ENCODE measurements around the gene POLE.
"Not testable (repeated sequence)": the region's sequence is repeated elsewhere in the genome, so short reads cannot be mapped to it uniquely, and the experiment has no call there.

POLE gene

DNA sequence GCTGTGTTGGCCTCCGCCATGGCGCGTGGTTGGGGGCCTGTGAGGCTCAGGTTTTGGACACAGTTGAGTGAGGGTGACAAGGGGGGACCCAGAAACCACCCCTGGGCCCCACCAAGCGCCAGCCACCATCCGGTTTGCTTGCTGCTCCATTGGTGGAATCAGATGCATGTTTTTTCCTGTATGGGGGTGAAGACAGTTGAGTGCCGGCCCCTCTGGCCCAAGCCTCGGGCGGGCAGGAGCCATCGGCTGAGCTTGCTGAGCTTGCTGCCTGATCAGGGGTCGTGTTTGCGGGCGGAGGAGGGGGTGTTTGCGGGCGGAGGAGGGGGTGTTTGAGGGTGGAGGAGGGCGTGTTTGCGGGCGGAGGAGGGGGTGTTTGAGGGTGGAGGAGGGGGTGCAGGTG, 29.9 kb upstream of the POLE start:
- no peak for DNase-seq

DNA sequence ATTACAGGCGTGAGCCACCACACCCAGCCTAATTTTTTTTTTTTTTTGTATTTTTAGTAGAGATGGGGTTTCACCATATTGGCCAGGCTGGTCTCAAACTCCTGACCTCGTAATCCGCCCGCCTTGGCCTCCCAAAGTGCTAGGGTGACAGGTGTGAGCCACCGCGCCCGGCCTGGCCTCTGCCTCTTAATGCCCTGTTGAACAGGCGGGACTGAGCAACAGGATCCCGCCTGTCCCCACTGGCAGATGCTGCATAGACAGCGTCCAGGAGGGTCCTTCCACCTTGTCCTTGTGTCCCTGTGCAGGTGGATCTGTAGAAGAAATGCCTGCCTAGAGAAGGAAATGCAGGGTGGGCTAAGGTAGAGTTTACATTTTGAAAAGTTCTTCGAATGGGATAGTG, 29.2 kb upstream of the POLE start:
- no peak for DNase-seq

DNA sequence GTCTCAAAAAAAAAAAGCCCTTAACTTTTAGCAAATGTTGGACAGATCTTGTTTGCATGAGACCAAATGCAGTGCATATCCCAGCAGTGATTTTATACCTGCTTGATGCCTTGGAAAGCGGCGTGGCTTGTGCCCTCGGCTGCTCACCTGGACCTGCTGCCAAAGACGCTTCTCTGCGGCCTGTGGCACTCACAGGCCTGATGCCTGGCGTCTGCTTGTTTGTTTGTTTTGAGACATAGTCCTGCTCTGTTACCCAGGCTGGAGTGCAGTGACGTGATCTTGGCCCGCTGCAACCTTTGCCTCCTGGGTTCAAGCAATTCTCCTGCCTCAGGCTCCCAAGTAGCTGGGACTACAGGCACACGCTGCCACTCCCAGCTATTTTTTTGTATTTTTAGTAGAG, 28.7 kb upstream of the POLE start:
- no peak for DNase-seq

DNA sequence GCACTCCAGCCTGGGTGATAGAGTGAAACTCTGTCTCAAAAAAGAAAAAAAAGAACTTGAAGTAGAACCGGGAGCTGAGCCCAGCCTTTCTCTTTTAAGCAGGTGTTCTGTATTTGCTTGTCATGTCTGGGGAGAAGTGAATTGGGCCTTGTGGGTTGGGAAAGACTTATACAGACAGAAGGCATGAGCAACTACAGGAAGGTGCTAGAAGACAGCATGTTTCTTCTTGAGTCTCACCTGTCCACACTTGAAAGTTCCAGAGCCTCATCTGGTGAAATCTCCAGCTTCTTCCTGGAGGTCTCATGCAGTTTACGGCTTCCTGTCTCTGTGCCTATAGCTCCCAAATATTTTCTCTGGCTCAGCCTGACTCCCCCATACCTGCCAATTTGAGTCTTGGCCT, 26.0 kb upstream of the POLE start:
- DNase-seq: no peak

DNA sequence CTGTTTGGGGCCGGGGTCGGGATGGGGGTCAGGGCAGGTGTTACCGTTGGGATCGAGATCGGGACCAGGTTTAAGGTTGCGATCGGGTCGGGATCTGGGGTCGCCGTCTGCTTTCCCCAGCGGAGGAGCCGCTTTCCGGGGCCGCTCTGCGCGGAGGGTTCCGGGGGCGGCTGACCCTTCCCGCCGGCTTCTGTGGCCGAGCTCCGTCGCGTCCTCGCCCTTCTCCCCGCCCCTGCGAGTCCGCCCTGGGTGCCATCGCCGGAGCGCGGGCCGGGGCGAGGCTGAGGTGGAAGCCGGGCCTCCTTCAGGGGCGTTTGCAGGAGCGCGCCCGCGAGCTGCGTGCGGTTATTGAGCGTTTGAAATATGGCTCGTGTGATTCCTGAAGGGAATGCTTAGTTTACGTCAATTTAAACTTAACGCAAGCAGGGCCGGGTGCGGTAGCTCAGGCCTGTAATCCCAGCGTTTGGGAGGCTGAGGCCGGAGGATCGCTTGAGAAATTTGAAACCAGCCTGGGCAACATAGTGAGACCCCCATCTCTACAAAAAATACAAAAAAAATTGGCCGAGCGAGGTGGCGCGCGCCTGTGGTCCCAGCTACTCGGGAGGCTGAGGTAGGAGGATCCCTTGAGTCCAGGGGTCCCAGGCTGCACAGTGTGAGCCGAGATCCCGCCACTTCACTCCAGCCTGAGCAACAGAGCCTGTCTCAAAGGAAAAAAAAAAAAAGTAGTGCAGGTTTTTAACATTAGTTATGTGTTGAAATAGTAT, 24.1 kb upstream of the POLE start:
- DNase-seq: no peak

DNA sequence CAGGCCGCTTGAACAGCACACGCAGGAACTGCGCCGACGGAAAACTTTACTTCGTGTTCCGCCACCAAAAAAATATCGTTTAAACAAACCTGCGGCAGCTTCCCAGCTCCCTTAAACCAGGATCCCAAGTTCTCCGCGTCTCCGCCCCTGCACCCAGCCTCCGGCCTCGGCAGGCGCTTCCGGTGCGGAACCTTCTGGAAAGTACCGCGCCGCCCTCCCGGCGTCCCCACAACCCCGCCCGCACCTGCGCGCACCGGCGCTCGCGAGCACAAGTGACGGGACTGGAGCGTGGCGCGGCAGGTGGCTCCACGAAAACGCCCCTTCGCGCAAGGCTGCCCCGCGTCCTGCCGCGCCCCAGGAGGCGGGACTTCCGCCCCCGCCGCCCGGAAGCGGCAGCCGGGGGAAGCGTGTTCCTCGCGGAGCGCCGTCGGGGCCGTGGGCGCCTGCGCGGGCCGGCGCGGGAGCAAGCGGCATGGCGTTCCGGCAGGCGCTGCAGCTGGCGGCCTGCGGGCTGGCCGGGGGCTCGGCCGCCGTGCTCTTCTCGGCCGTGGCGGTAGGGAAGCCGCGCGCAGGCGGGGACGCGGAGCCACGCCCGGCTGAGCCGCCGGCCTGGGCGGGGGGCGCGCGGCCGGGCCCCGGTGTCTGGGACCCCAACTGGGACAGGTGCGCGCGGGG, 23.4 kb upstream of the POLE start, which contains the start of gene PGAM5:
Gene PGAM5, plus strand, starts transcription at position 438 of the 675 bp plus-strand sequence. Its CDS starts 35 bp downstream, at position 473.
- DNase-seq: peak; percentile 75

DNA sequence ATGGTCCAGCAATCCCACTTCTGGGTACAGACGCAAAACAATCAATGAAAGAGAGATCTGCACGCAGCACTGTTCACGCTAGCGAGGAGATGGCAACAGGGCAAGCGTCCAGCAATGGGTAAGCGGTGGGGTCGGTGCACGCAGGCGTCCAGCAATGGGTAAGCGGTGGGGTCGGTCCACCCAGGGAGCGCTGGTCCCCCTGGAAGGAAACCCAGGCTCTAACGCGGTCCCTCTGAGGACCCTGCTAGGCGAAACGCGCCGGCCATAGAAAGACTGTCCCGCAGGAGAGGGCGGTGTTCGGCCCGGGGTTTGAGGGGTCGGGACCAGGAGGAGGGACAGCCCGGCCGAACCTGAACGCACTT, 22.9 kb upstream of the POLE start:
- DNase-seq: no peak

DNA sequence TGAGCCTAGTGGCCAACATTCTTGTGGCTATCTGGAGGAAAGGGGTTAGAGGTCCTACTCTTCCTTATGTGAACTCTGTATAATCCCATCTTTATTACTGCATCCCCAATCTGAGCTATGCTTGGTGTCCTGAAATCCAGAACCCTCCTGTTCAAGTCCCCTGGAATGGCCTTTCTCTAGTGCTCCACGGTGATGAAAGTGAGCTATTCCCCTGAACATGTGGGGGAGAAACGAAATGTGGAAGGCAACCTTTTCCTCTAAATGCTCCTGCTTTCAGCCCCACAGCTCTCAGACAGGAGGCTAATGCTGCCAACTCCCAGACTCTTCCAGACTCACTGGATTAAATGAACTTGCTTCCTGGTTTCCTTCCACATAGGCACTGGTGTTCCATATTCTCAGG, 21.0 kb upstream of the POLE start:
- no peak for DNase-seq

DNA sequence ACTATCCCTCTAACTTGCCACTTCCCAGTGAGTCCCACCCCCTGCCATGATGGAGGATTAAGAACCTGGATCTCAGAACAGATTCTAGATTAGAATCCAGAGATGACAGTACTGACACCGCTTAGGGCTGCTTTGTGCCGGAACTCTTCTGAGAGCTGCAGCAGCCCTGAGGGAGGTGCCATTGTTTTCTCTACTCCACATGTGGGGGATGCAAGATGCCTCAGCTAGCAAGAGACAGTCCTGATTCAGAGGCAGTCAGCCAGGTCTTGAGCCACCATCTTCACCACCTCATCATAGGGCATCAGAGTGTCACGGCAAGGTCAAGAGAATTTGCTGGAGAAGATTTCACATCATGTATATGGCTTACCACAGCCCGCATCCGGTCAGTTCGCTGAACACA, 20.1 kb upstream of the POLE start:
- no peak for DNase-seq

DNA sequence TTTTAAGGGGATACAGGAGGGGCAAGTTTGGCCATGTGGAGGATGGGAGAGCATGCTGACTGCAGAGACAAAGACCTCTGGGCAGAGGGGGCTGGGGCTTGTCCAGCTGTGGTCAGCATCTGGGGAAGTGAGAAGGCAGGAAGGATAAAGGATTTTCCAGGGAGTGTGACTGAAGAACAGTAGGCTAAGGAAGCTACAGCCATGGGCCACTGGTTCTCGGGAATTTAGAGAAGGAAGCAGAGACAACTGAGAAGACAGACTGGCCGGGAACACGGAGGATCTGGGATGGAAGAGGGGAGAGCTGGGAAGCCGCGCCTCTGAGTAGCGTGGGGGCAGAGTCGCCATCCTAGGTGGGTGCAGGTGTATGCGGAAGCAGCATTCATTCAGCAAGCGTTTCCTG, 16.5 kb upstream of the POLE start:
- no peak for DNase-seq

DNA sequence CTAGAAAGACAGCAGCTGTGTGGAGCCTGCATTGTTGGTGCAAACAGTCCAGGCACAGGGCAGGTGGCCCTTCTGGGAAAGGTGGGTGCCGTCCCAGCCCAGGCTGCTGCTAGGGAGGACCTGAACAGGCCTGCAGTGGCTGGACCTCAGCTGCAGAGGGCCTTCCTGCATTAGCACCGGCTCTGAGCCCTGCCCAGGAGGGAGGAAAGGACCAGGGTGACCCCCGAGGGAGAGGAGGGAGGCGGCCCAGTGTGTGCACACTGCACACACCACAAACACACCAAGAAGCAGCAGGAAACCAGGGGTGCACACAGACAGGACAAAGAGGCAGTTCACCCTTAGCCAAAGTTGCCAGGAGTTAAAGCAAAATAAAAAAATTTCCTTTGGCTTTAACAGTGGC, 15.5 kb upstream of the POLE start:
- DNase-seq: no peak

DNA sequence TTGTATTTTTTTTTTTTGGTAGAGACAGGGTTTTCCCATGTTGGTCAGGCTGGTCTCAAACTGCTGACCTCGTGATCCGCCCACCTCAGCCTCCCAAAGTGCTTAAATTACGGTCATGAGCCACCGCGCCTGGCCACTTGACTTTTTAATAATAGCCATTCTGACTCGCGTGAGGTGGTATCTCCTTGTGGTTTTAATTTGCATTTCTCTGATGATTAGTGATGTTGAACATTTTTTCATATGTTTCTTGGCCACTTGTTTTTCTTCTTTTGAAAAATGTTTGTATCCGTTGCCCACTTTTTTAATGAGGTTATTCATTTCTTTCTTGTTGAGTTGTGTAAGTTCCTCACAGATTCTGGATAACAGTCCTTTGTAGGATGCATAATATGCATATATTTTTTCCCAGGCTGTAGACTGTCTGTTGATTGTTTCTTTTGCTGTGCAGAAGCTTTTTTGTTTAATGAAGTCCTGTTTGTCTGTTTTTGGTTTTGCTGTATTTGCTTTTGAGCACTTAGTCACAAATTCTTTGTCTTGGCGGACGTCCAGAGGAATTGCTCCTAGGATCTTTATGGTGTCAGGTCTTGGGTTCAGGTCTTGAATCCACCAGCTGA, 13.2 kb upstream of the POLE start:
- no peak for DNase-seq

DNA sequence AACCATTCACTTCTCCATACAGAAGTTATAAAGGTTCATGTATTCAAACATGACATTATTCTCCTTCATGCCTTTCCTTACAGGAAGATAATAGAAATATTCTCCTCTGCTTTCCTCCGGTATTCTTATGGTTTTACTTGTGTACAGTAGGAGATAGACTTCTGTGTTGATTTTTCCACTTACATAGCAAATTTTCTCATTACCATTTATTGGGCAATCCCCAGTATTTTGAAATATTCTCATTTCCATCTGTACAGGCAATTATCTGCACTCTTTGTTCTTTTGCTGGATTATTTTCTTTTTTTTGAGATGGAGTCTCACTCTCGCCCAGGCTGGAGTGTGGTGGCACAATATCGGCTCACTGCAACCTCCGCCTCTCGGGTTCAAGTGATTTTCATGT, 11.2 kb upstream of the POLE start:
- DNase-seq: no peak

DNA sequence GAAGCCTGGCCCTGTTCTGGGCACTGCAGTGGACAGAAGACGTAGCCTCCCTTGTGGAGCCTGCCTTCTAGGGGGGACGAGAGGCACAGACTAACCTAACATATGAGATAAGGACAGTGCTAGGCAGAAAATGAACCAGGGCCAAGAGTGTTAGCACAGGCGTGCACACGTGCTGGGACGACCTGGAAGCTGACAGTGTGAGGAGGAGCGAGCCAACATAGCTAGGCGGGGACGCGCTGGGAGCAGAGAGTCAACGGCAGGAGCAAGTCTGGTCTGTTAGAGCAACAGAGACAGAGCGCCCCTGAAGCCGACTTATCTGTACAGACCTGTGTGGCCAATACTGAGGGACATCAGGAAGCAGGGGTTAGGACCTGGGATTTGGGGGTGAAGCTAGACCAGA, 8.3 kb upstream of the POLE start:
- no peak for DNase-seq

DNA sequence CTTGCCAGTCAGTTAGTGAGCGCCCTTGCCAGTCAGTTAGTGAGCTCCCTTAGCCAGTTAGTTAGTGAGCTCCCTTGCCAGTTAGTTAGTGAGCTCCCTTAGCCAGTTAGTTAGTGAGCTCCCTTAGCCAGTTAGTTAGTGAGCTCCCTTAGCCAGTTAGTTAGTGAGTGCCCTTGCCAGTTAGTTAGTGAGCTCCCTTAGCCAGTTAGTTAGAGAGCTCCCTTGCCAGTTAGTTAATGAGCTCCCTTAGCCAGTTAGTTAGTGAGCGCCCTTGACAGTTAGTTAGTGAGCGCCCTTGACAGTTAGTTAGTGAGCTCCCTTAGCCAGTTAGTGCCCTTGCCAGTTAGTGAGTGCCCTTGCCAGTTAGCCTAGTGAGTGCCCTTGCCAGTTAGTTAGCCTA, 7.7 kb upstream of the POLE start:
- DNase-seq: not testable (repeated sequence)

DNA sequence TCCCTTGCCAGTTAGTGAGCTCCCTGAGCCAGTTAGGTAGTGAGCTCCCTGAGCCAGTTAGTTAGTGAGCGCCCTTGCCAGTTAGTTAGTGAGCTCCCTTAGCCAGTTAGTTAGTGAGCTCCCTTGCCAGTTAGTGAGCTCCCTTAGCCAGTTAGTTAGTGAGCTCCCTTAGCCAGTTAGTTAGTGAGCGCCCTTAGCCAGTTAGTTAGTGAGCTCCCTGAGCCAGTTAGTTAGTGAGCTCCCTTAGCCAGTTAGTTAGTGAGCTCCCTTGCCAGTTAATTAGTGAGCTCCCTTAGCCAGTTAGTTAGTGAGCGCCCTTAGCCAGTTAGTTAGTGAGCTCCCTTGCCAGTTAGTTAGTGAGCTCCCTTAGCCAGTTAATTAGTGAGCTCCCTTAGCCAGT, 4.9 kb upstream of the POLE start:
- not testable (repeated sequence) for DNase-seq

DNA sequence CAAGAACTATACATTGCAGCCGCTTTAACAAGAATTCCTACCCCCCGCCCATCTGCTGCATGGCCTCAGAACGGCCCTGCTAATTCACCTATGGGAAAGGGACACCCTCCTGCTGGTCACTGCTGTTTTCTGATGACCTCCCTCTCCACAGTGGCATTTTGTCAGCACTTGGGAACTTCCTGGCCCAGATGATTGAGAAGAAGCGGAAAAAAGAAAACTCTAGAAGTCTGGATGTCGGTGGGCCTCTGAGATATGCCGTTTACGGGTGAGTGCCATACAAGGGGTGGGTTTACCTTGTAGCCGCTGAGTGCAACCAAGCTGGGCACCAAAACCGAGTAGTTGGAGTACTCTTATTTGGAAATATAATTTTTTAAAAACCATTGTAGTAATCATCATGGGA, 3.0 kb upstream of the POLE start:
- no peak for DNase-seq

DNA sequence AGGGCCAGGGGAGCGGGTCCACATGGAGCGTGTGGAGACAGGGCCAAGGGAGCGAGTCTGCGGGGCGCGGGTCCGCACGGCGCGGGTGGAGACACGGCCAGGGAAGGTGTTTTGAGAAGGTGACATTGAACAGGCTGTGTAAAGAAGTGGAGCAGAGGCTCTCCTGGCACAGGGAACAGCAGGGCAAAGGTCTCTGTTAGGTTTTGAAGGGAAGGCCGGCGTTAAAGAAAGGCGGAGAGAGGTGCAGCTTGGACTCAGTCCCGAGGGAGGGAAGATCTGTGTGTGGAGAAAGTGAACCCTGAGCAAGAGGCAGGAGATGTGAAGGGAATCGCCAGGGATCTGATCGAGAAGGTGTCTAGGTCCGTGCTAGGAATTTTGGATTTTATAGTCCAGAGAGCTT, 2.1 kb upstream of the POLE start:
- DNase-seq: no peak

DNA sequence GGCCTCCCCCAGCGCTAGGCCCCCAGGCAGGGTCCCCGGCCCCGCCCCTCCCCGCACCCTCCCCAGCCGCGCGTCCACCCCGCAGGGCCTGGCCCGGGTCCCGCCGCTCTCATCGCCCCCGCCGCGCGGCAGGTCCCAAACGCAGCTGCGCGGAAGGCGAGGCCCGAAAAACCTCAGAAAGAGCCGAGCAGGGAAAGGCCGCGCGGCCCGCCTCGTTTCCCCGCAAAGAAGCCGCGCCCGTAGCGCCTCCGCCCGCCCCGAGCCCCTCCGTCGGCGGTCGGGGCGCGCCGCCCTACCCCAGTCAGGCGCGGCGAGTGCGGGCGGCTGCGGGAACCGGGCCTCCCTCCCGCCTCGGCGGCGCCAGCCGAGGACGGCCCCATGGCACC, 324 bp downstream of the POLE start:
- no peak for DNase-seq

DNA sequence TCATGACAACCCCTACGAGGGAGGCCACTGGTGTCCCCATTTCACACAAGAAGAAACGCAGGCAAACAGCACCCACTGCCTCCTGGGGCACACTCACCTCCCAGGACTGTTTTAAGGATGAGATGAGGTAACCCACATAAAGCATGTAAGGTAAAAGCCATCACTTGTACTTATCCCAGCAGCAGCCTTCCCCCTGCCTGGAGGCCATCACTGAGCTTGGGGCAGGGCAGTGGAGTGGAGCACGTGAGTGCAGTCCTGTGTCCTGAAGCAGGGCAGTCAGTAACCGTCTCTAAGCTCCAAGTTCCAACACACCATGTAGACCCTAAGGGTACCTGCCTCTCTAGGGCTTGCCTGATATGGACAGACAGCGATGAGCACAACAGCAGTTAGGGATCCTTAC, 1.7 kb downstream of the POLE start:
- DNase-seq: no peak

DNA sequence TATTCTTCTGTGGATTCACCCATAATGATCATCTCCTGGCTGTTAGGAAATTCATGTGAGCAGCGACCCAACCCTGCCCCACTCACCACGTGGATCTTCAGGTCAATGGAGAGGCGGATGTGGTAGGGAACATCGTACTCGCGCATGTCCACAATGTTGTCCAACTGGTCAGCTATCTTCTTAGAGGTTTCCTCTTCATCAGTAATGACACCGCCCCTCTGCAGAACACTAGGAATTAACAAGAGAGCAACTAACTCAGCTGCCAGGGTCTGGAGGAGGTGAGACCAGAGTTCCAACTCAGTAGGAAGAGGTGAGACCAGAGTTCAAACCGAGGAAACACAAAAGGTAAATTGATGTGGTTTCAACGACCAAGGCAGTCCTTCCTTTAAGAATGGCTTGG, 9.7 kb downstream of the POLE start:
- no peak for DNase-seq

DNA sequence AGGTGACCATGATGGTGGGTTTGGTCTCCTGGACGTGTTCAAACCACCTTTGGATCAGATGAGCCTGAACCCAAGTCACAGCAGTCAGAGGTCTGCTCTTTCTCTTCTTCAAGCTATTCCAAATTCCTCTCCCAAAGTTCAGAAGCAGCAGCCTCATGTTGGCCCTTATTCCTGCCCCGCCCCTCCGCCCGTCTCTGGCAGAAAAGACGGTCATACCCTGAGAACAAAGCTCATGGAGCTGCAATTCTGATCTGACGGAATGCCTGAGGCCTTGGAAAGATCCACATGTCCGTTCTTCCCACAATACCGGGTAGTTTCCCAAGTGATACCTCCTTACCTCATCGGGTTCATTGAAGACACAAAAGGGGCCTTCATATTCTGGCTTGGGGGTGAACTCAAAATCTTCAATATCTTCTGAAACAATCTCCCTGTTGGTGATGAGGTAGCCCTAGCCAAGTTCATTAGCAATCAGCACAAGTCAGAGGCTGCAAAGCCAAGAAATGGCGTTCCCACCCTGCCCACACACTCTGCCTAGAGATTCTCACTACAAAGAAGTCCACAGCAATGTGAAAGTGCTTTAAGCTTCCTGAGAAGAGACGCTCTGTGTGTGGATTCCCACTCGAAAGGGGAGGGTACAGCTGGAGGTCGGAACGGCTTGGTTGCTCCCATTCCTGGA, 11.2 kb downstream of the POLE start:
- no peak for DNase-seq

DNA sequence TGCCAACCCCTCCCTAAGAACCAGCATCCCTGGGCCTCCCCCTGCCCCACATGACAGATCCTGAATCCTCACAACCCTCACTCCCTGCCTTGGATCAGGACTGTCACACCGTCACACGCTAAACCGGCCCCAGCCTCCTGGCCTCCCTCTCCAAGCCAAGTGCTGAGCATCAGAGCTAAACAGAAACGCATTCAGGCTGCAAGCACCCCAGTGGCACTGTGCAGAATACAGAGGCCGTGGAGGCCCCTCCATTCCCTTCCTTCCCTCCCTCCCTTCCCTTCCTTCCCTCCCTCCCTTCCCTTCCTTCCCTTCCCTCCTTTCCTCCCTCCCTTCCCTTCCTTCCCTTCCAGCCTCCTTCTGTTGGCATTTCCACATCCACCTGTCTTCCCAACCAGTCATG, 12.6 kb downstream of the POLE start:
- no peak for DNase-seq

All from NK-92 treated with Interleukin-12 subunit alpha and Interleukin-12 subunit beta, amount 100 ng/mL, for 24 hours (cell line).